SJSA1 (cell line): Measurements from ENCODE around the gene RAB42. TPM values are rescaled to one million over a fixed set of nuclear protein-coding genes. Genes with fewer than 3 reads are reported as not detected.
"Not testable (repeated sequence)": the region's sequence is repeated elsewhere in the genome, so short reads cannot be mapped to it uniquely, and the experiment has no call there.

Source experiments
- DNase-seq, 2 experiments: peaks; one replicate each; pipeline ENCODE4 v3.0.0-alpha.2; 2015 to 2020; ENCODE audit warnings: low spot score in 2 of 2, low read depth in 1 of 2
- H3K27ac ChIP-seq: fragments of 250-450 bp; sonication (Bioruptor Pico); 2 replicates; pipeline ENCODE4 v1.5.1; 2020; ENCODE audit warnings: mild to moderate bottlenecking, moderate library complexity
- H3K27me3 ChIP-seq: fragments of 250-450 bp; sonication (Bioruptor Pico); replicated peaks from 2 replicates; pipeline ENCODE4 v1.5.1; 2020; ENCODE audit warnings: mild to moderate bottlenecking, moderate library complexity
- H3K36me3 ChIP-seq: fragments of 250-450 bp; sonication (Bioruptor Pico); 2 replicates; pipeline ENCODE4 v1.5.1; 2020; ENCODE audit warnings: mild to moderate bottlenecking
- H3K4me1 ChIP-seq: fragments of 250-450 bp; sonication (Bioruptor Pico); replicated peaks from 2 replicates; pipeline ENCODE4 v1.6.1; 2021; ENCODE audit warnings: mild to moderate bottlenecking
- H3K4me3 ChIP-seq: fragments of 250-450 bp; sonication (Bioruptor Pico); 2 replicates; pipeline ENCODE4 v1.5.1; 2020; ENCODE audit warnings: mild to moderate bottlenecking
- H3K9me3 ChIP-seq: fragments of 250-450 bp; sonication (Bioruptor Pico); replicated peaks from 2 replicates; pipeline ENCODE4 v1.5.1; 2020; ENCODE audit warnings: mild to moderate bottlenecking
- total RNA-seq: library from RNA; depleted of rRNA; stranded (reverse); fragments of >200 nt; shearing (Covaris generic); gene quantifications from 2 replicates; pipeline ENCODE4 v1.2.3, GENCODE V29; 2014

Gene RAB42
- total RNA-seq, 1 experiment from 2014 or later = 6.1 TPM

- DNase-seq = no peak
- Histone ChIP-seq H3K36me3 (no peaks in the 10 kb centered on the region), H3K27ac (no peak overlapping the region), H3K27me3 (no peaks in the 10 kb centered on the region), H3K4me1 (peaks cover 11% of the 10 kb centered on the region), H3K4me3 (no peak overlapping the region), H3K9me3 (no peaks in the 10 kb centered on the region)
These were observed 3.5 kb downstream of the RAB42 start for GRCh38 chr1:28595412-28596191.

- H3K4me3 ChIP-seq, H3K9me3 ChIP-seq, H3K36me3 ChIP-seq, H3K27me3 ChIP-seq, H3K27ac ChIP-seq, DNase-seq: not testable (repeated sequence)
- peaks cover 14% of the 10 kb centered on the region for H3K4me1 ChIP-seq
These were observed 4.2 kb downstream of the RAB42 start for GRCh38 chr1:28596276-28596675.

- H3K36me3 ChIP-seq = peaks cover 22% of the 10 kb centered on the region
- peak; percentile 78 to 80 for DNase-seq
- no peak overlapping the region for H3K27ac ChIP-seq
- no peaks in the 10 kb centered on the region for H3K9me3 ChIP-seq
- H3K4me3 ChIP-seq = no peak overlapping the region
- no peaks in the 10 kb centered on the region for H3K27me3 ChIP-seq
- peaks cover 15% of the 10 kb centered on the region for H3K4me1 ChIP-seq
These were observed 9.6 kb downstream of the RAB42 start for GRCh38 chr1:28601696-28602095.

GRCh38 chr1:28602536-28603439 lies 10.7 kb downstream of the RAB42 start:
- Histone ChIP-seq H3K4me1 (peaks cover 15% of the 10 kb centered on the region), H3K4me3 (no peak overlapping the region), H3K27me3 (no peaks in the 10 kb centered on the region), H3K36me3 (peaks cover 33% of the 10 kb centered on the region), H3K27ac (no peak overlapping the region), H3K9me3 (no peaks in the 10 kb centered on the region)
- peak; percentile 62 to 65 for DNase-seq

GRCh38 chr1:28604411-28604810 lies 12.3 kb downstream of the RAB42 start:
- no peak overlapping the region for H3K4me3 ChIP-seq
- H3K27me3 ChIP-seq = no peaks in the 10 kb centered on the region
- H3K4me1 ChIP-seq = peaks cover 15% of the 10 kb centered on the region
- H3K36me3 ChIP-seq = peaks cover 33% of the 10 kb centered on the region
- no peaks in the 10 kb centered on the region for H3K9me3 ChIP-seq
- no peak for DNase-seq
- no peak overlapping the region for H3K27ac ChIP-seq

- peaks cover 15% of the 10 kb centered on the region for H3K4me1 ChIP-seq
- no peaks in the 10 kb centered on the region for H3K27me3 ChIP-seq
- no peak overlapping the region for H3K27ac ChIP-seq
- no peaks in the 10 kb centered on the region for H3K9me3 ChIP-seq
- DNase-seq = no peak
- H3K36me3 ChIP-seq = peaks cover 33% of the 10 kb centered on the region
- no peak overlapping the region for H3K4me3 ChIP-seq
These were observed 12.9 kb downstream of the RAB42 start for GRCh38 chr1:28604962-28605361.

GRCh38 chr1:28606771-28607170 lies 14.7 kb downstream of the RAB42 start:
- peaks cover 7% of the 10 kb centered on the region for H3K4me1 ChIP-seq
- H3K27ac ChIP-seq = no peak overlapping the region
- no peaks in the 10 kb centered on the region for H3K9me3 ChIP-seq
- H3K27me3 ChIP-seq = no peaks in the 10 kb centered on the region
- no peak overlapping the region for H3K4me3 ChIP-seq
- no peak for DNase-seq
- H3K36me3 ChIP-seq = peaks cover 37% of the 10 kb centered on the region

GRCh38 chr1:28613175-28613574 lies 21.1 kb downstream of the RAB42 start:
- Histone ChIP-seq H3K4me1 (no peaks in the 10 kb centered on the region), H3K9me3 (no peaks in the 10 kb centered on the region), H3K27ac (no peak overlapping the region), H3K4me3 (no peak overlapping the region), H3K36me3 (peaks cover 27% of the 10 kb centered on the region), H3K27me3 (no peaks in the 10 kb centered on the region)
- no peak for DNase-seq

- DNase-seq = no peak
- H3K27me3 ChIP-seq = no peaks in the 10 kb centered on the region
- H3K4me3 ChIP-seq = no peak overlapping the region
- H3K9me3 ChIP-seq = no peaks in the 10 kb centered on the region
- no peak overlapping the region for H3K27ac ChIP-seq
- H3K4me1 ChIP-seq = no peaks in the 10 kb centered on the region
- no peaks in the 10 kb centered on the region for H3K36me3 ChIP-seq
These were observed 39.6 kb downstream of the RAB42 start for GRCh38 chr1:28631713-28632112.

GRCh38 chr1:28632560-28632959 lies 40.5 kb downstream of the RAB42 start:
- H3K4me1 ChIP-seq = no peaks in the 10 kb centered on the region
- no peaks in the 10 kb centered on the region for H3K9me3 ChIP-seq
- no peaks in the 10 kb centered on the region for H3K27me3 ChIP-seq
- no peak overlapping the region for H3K27ac ChIP-seq
- DNase-seq = no peak
- no peak overlapping the region for H3K4me3 ChIP-seq
- H3K36me3 ChIP-seq = no peaks in the 10 kb centered on the region

GRCh38 chr1:28640766-28641165 lies 48.7 kb downstream of the RAB42 start:
- Histone ChIP-seq H3K4me3 (no peak overlapping the region), H3K27me3 (no peaks in the 10 kb centered on the region), H3K36me3 (0 out of 2 replicates have a peak, but pooled peaks cover 8% of the 10 kb centered on the region), H3K4me1 (peaks cover 18% of the 10 kb centered on the region), H3K27ac (no peak overlapping the region), H3K9me3 (no peaks in the 10 kb centered on the region)
- no peak for DNase-seq

- Histone ChIP-seq H3K36me3 (0 out of 2 replicates have a peak, but pooled peaks cover 8% of the 10 kb centered on the region), H3K9me3 (no peaks in the 10 kb centered on the region), H3K4me3 (peak overlapping the region; percentile 57), H3K27me3 (no peaks in the 10 kb centered on the region), H3K4me1 (peaks cover 18% of the 10 kb centered on the region), H3K27ac (peak overlapping the region; percentile 21)
- DNase-seq = no peak
These were observed 50.2 kb downstream of the RAB42 start for GRCh38 chr1:28642056-28642846.

- peak; percentile 92 to 97 for DNase-seq
- H3K27ac ChIP-seq = peak within 1 kb of the TSS; percentile 55
- H3K36me3 ChIP-seq = 0 out of 2 replicates have a peak, but pooled peaks cover 8% of the 10 kb centered on the region
- H3K27me3 ChIP-seq = no peaks in the 10 kb centered on the region
- no peaks in the 10 kb centered on the region for H3K9me3 ChIP-seq
- H3K4me1 ChIP-seq = peaks cover 23% of the 10 kb centered on the region
- H3K4me3 ChIP-seq = peak within 1 kb of the TSS; percentile 57
These were observed 51.0 kb downstream of the RAB42 start, which contains the start of gene TAF12 for GRCh38 chr1:28642847-28643635. TAF12 (minus strand) TSS chr1:28643067; CDS start chr1:28622081, 20,986 bp downstream.
